HG02840 (cell line): ENCODE results near the gene MEIS1.

Experiments used
- ATAC-seq: cut with Tn5 transposase; IDR thresholded peaks from one replicate; pipeline ENCODE4 v1.9.1; 2021; ENCODE audit warnings: mild to moderate bottlenecking, moderate library complexity, moderate number of reproducible peaks; ENCODE audit not compliant: unreplicated experiment, low FRiP score

MEIS1 gene

DNA sequence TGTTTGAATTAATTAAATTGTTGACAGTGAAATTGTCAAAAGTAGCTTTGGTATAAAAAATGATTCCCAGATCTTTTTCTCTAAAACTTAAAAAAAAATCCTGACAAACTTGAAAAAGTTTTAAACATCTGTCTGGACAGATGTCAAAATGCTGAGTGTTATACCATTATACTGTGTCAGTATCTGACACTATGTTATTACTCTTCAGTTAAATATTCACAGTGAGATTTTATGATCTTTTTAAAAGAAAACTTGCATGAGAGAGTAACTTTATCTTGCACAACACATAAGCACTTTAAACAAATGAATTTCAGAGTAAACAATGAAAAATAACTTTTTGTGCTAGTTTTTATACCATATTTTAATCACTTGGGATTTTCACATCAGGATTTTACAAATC is 167.4 kb downstream of the MEIS1 start:
- no peak for ATAC-seq

DNA sequence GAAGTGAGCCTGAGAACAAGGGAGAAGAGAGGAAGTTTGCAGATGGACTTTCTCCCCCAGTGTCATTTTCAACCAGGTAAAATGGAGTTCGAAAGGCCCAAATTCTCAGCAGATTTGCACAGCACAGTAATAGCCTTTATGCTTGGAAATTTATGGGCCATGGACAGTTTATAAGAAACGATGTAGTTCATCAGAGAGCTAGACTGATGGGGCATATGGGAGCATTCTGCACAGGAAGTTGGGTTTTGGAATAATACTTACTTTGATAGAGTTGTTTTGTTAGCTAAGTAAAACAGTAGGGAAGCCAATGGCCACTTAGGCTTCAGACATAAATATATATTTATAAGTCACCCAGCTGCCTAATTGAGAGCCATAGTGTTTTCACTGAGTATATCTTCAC is 169.4 kb downstream of the MEIS1 start:
- ATAC-seq, result no peak

- ATAC-seq, result no peak
Measured at GRCh38 chr2:66604976-66605375, 170.1 kb downstream of the MEIS1 start.

GRCh38 chr2:66607152-66607551 is 172.2 kb downstream of the MEIS1 start:
- ATAC-seq, result no peak
